ENCODE results near the gene NR2F2.

DNA sequence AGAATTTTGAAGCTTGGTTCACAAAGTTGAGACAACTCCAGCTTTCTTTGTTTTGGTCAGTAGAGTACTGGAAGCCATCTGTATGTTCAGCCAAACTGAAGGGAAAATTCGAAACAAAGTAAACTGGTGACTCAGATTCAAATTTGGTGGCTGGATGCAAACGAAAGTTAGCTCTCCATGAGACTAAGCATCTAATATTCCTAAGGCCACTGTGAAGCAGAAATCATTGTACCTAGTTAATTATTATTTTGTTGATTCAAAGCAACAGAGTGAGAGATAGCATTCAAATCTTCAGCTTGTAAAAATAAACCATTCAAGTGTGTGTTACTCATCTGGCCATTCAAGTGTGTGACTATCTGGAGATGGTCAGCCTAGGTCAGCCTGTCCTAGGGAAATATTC lies 42.1 kb downstream of the NR2F2 start:
- TF ChIP-seq, protein P1, sequence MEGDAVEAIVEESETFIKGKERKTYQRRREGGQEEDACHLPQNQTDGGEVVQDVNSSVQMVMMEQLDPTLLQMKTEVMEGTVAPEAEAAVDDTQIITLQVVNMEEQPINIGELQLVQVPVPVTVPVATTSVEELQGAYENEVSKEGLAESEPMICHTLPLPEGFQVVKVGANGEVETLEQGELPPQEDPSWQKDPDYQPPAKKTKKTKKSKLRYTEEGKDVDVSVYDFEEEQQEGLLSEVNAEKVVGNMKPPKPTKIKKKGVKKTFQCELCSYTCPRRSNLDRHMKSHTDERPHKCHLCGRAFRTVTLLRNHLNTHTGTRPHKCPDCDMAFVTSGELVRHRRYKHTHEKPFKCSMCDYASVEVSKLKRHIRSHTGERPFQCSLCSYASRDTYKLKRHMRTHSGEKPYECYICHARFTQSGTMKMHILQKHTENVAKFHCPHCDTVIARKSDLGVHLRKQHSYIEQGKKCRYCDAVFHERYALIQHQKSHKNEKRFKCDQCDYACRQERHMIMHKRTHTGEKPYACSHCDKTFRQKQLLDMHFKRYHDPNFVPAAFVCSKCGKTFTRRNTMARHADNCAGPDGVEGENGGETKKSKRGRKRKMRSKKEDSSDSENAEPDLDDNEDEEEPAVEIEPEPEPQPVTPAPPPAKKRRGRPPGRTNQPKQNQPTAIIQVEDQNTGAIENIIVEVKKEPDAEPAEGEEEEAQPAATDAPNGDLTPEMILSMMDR (optimal IDR thresholded peaks at IDR 0.05 in 1 of 3, IDR thresholded peaks at IDR 0.05 in 1 of 3, conservative IDR thresholded peaks at IDR 0.05 in 1 of 3; ENCODE audit: extremely low read depth in 1 of 3, insufficient read depth in 2 of 3, low read length in 3 of 3), result no peak
- TF ChIP-seq EZH2 (IDR thresholded peaks at IDR 0.05; ENCODE audit: low read length), result no peak

Data from keratinocyte (primary cell).